Vein endothelial cell (primary cell): ENCODE data around the gene TRPV3. TPM values are rescaled to one million over a fixed set of nuclear protein-coding genes. Genes with fewer than 3 reads are reported as not detected.

ENCODE experiments used
- total RNA-seq: library from RNA; depleted of rRNA; stranded (reverse); fragments of >200 nt; gene quantifications from 2 replicates; pipeline ENCODE4 v1.2.3, GENCODE V29; 2012

The TRPV3 gene
- total RNA-seq, result not detected in 2 replicates

DNA sequence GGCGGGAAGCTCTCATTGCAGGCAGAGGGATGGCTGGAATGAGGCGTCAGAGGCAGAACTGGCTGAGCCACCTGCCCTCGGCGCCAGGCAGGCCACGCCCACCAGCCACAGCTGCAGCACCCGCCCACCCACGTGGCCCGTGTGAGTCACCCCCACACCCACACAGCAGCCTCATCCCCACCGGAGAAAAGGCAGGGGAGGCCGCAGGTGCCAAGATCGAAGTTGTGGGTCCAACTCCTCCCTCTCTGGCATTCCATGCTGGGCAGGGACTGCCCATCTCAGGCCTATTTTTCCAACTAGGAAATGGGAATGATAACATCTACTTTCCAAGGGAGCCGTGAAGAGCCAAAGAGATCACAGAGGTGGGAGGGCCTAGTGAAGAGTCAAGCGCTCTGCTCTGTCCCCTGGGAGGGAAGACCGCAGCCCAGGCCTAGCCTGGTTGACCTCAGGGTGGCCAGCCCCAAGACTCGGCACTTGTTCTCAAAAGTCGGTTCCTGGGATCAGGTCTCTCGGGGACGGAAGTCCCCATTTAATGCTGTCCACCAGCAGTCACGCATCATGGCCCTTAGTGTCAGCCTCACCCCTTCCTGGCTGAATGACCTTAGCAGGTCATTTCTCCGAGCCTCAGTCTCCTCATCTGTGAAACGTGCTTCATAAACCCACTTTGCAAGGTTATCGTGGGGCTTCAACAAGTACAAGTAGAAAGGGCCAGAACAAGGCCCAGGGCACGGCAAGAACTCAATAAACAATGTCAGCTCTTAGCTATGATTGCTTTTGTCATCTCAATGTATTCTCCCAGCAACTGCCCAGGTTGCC, at the start of gene TRPV3:
TRPV3 (minus strand) TSS at position 45 of the 816 bp plus-strand sequence. CDS start 2,962 bp downstream, outside the sequence.

DNA sequence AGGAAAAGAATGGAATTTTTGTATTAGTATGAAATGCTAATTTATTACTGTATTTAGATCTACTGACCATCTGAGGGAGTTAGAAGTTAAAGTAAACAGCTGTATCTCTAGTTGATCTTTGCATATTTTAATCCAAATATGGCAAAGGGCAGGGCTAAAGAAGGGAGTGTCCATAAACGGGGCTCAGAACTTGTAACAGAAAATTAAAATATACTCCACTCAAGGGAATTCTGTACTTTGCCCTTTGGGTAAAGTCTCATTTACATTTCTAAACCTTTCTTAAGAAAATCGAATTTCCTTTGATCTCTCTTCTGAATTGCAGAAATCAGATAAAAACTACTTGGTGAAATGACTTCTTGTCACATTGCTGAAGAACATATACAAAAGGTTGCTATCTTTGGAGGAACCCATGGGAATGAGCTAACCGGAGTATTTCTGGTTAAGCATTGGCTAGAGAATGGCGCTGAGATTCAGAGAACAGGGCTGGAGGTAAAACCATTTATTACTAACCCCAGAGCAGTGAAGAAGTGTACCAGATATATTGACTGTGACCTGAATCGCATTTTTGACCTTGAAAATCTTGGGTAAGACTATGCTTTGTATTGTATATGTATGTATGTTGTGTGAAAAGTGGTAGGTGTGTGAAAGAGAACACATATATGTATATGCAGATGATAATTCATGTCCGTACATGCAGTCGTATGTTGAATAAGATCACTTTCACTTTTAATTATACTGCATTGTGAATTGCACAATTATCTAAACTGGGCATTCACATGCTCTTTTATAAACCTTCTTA, 81.6 kb downstream of the TRPV3 start, which contains the start of gene ASPA:
ASPA (plus strand) TSS at position 186 of the 799 bp plus-strand sequence; CDS start at position 349, 163 bp downstream.

DNA sequence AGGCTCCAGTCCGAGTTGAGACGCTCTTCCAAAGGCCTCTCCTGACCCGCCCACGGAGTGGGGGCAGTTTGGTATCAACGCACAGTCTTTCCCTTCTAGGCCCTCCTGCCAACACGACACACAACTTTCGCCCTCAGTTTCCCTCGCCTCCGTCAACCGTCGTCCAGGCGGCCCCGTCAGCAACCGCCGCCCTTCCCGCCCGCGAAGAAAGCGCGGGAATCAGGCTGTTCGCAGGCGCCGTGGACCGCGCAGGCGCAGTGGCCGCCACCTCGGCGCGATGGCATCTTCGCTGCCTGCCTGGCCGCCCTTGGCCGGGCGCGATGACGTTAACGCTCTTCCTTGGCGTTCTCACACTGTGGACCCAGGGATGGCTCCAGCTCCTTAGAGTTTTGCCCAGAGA, 86.0 kb downstream of the TRPV3 start, which contains the start of gene SPATA22:
SPATA22 (minus strand) TSS at position 221 of the 400 bp plus-strand sequence. CDS start 2,494 bp downstream, outside the sequence.

Other genes with a start within 250 kb of the TRPV3 start
- not detected in 2 replicates for gene OR3A2, start 171.5 kb downstream of the TRPV3 start, total RNA-seq
- not detected in 2 replicates for gene OR1E1, start 159.4 kb downstream of the TRPV3 start, total RNA-seq
- not detected in 2 replicates for gene OR3A3, start 146.4 kb downstream of the TRPV3 start, total RNA-seq
- gene OR1E2, start 124.0 kb downstream of the TRPV3 start, total RNA-seq, result 0.33 TPM in 1 of 2 replicates, not detected in the other
- gene SPATA22, start 86.0 kb downstream of the TRPV3 start, total RNA-seq, result 0.65 TPM in 1 of 2 replicates, not detected in the other
- gene ASPA, start 81.8 kb downstream of the TRPV3 start, total RNA-seq, result not detected in 2 replicates
- gene TRPV1, start 51.6 kb upstream of the TRPV3 start, total RNA-seq, result 0.65 and 1.1 TPM in 2 replicates
- gene SHPK, start 78.4 kb upstream of the TRPV3 start, total RNA-seq, result 15.7 and 19.0 TPM in 2 replicates
- gene CTNS, start 78.9 kb upstream of the TRPV3 start, total RNA-seq, result 20.1 and 21.6 TPM in 2 replicates
- gene TAX1BP3, start 110.8 kb upstream of the TRPV3 start, total RNA-seq, result 277 and 310 TPM in 2 replicates
- 24.9 and 32.3 TPM in 2 replicates for gene EMC6, start 111.0 kb upstream of the TRPV3 start, total RNA-seq
- gene P2RX5, start 138.3 kb upstream of the TRPV3 start, total RNA-seq, result 0.33 and 0.38 TPM in 2 replicates
- gene HASPIN, start 166.1 kb upstream of the TRPV3 start, total RNA-seq, result 7.8 and 12.9 TPM in 2 replicates
- 14.7 and 21.3 TPM in 2 replicates for gene ITGAE, start 243.4 kb upstream of the TRPV3 start, total RNA-seq